ENCODE results near the gene ARHGAP8. TPM values are rescaled to one million over a fixed set of nuclear protein-coding genes. Genes with fewer than 3 reads are reported as not detected.

The ARHGAP8 gene
- total RNA-seq, 2 experiments from 2014 or later: 3.3 to 3.4 TPM

GRCh38 chr22:44759430-44760310 is 7.3 kb downstream of the ARHGAP8 start:
- intact Hi-C loops (cut with DNase I, micrococcal nuclease): no loop called here
- H3K27ac Mint-ChIP-seq: no peak overlapping the region
- DNase-seq: no peak
- ChIA-PET POLR2A (interaction anchor here (0.5 kb wide), 1 partner anchor 232 kb away, joined by 5 read pairs; no protein-coding TSS in a partner anchor), CTCF (interaction anchor here (0.7 kb wide), 1 partner anchor 28 kb away, joined by 3 read pairs; no protein-coding TSS in a partner anchor)
- H3K27me3 Mint-ChIP-seq: peaks cover 18% of the 10 kb centered on the region
- no peaks in the 10 kb centered on the region for H3K36me3 Mint-ChIP-seq (ENCODE audit: low read depth)
- no peak overlapping the region for H3K4me3 Mint-ChIP-seq
- no peaks in the 10 kb centered on the region for H3K4me1 Mint-ChIP-seq
- H3K9me3 Mint-ChIP-seq (ENCODE audit: low read depth): no peaks in the 10 kb centered on the region
- ATAC-seq: no peak

- CTCF ChIA-PET: no interaction called here
- POLR2A ChIA-PET: no interaction called here
- no peaks in the 10 kb centered on the region for H3K4me1 Mint-ChIP-seq
- H3K27me3 Mint-ChIP-seq: peaks cover 11% of the 10 kb centered on the region
- ATAC-seq (no peak), DNase-seq (no peak)
- no peak overlapping the region for H3K27ac Mint-ChIP-seq
- H3K4me3 Mint-ChIP-seq: no peak overlapping the region
- no peaks in the 10 kb centered on the region for H3K9me3 Mint-ChIP-seq (ENCODE audit: low read depth)
- no peaks in the 10 kb centered on the region for H3K36me3 Mint-ChIP-seq (ENCODE audit: low read depth)
- intact Hi-C loops (cut with DNase I, micrococcal nuclease): no loop called here
Measured at GRCh38 chr22:44760476-44760875, 8.1 kb downstream of the ARHGAP8 start.

- DNase-seq (no peak), ATAC-seq (no peak)
- Mint-ChIP-seq H3K4me3 (no peak overlapping the region), H3K27me3 (peaks cover 8% of the 10 kb centered on the region), H3K36me3 (ENCODE audit: low read depth) (no peaks in the 10 kb centered on the region), H3K9me3 (ENCODE audit: low read depth) (no peaks in the 10 kb centered on the region), H3K27ac (no peak overlapping the region), H3K4me1 (no peaks in the 10 kb centered on the region)
- ChIA-PET POLR2A (no interaction called here), CTCF (no interaction called here)
- intact Hi-C loops (cut with DNase I, micrococcal nuclease): no loop called here
Measured at GRCh38 chr22:44761025-44761424, 8.7 kb downstream of the ARHGAP8 start.

GRCh38 chr22:44764373-44764772 is 12.0 kb downstream of the ARHGAP8 start:
- no peak overlapping the region for H3K4me3 Mint-ChIP-seq
- peaks cover 3% of the 10 kb centered on the region for H3K27me3 Mint-ChIP-seq
- ATAC-seq (no peak), DNase-seq (no peak)
- no peaks in the 10 kb centered on the region for H3K36me3 Mint-ChIP-seq (ENCODE audit: low read depth)
- ChIA-PET CTCF (no interaction called here), POLR2A (no interaction called here)
- intact Hi-C loops (cut with DNase I, micrococcal nuclease): no loop called here
- H3K4me1 Mint-ChIP-seq: no peaks in the 10 kb centered on the region
- H3K27ac Mint-ChIP-seq: no peak overlapping the region
- H3K9me3 Mint-ChIP-seq (ENCODE audit: low read depth): no peaks in the 10 kb centered on the region

GRCh38 chr22:44764974-44765373 is 12.6 kb downstream of the ARHGAP8 start:
- POLR2A ChIA-PET: no interaction called here
- CTCF ChIA-PET: no interaction called here

GRCh38 chr22:44765571-44766285 is 13.4 kb downstream of the ARHGAP8 start:
- Mint-ChIP-seq H3K27ac (no peak overlapping the region), H3K9me3 (ENCODE audit: low read depth) (no peaks in the 10 kb centered on the region), H3K36me3 (ENCODE audit: low read depth) (no peaks in the 10 kb centered on the region), H3K4me3 (no peak overlapping the region), H3K27me3 (peaks cover 3% of the 10 kb centered on the region), H3K4me1 (no peaks in the 10 kb centered on the region)
- DNase-seq (no peak), ATAC-seq (no peak)
- POLR2A ChIA-PET: no interaction called here
- CTCF ChIA-PET: no interaction called here
- intact Hi-C loops (cut with DNase I, micrococcal nuclease): no loop called here

More at GRCh38 chr22:44764974-44765373, 12.6 kb downstream of the ARHGAP8 start:
- Mint-ChIP-seq H3K27ac (no peak overlapping the region), H3K4me3 (no peak overlapping the region), H3K4me1 (no peaks in the 10 kb centered on the region), H3K27me3 (peaks cover 3% of the 10 kb centered on the region), H3K36me3 (ENCODE audit: low read depth) (no peaks in the 10 kb centered on the region), H3K9me3 (ENCODE audit: low read depth) (no peaks in the 10 kb centered on the region)
- no peak for DNase-seq
- intact Hi-C loops (cut with DNase I, micrococcal nuclease): no loop called here
- ATAC-seq: no peak

GRCh38 chr22:44773082-44773481 is 20.7 kb downstream of the ARHGAP8 start:
- DNase-seq (no peak), ATAC-seq (no peak)
- Mint-ChIP-seq H3K4me3 (no peak overlapping the region), H3K27ac (no peak overlapping the region), H3K27me3 (peaks cover 2% of the 10 kb centered on the region), H3K9me3 (ENCODE audit: low read depth) (peaks cover 11% of the 10 kb centered on the region), H3K36me3 (ENCODE audit: low read depth) (peaks cover 4% of the 10 kb centered on the region), H3K4me1 (no peaks in the 10 kb centered on the region)
- ChIA-PET CTCF (no interaction called here), POLR2A (interaction anchor here (0.6 kb wide), 1 partner anchor 333 kb away, joined by 5 read pairs; no protein-coding TSS in a partner anchor)
- intact Hi-C loops (cut with DNase I, micrococcal nuclease): no loop called here

GRCh38 chr22:44775862-44776261 is 23.5 kb downstream of the ARHGAP8 start:
- POLR2A ChIA-PET: no interaction called here
- peaks cover 4% of the 10 kb centered on the region for H3K36me3 Mint-ChIP-seq (ENCODE audit: low read depth)
- no peak overlapping the region for H3K27ac Mint-ChIP-seq
- H3K27me3 Mint-ChIP-seq: peaks cover 2% of the 10 kb centered on the region
- no peak for DNase-seq
- H3K4me3 Mint-ChIP-seq: no peak overlapping the region
- CTCF ChIA-PET: interaction anchor here (0.6 kb wide), 1 partner anchor 729 kb away, joined by 3 read pairs; no protein-coding TSS in a partner anchor
- no peak for ATAC-seq
- H3K4me1 Mint-ChIP-seq: no peaks in the 10 kb centered on the region
- peaks cover 11% of the 10 kb centered on the region for H3K9me3 Mint-ChIP-seq (ENCODE audit: low read depth)
- intact Hi-C loops (cut with DNase I, micrococcal nuclease): no loop called here

GRCh38 chr22:44776605-44777363 is 24.4 kb downstream of the ARHGAP8 start:
- CTCF ChIA-PET: no interaction called here

GRCh38 chr22:44777364-44777755 is 25.0 kb downstream of the ARHGAP8 start:
- Mint-ChIP-seq H3K27me3 (no peaks in the 10 kb centered on the region), H3K27ac (no peak overlapping the region), H3K36me3 (ENCODE audit: low read depth) (peaks cover 4% of the 10 kb centered on the region), H3K4me3 (no peak overlapping the region), H3K4me1 (no peaks in the 10 kb centered on the region), H3K9me3 (ENCODE audit: low read depth) (peaks cover 10% of the 10 kb centered on the region)
- ChIA-PET CTCF (interaction anchor here (0.7 kb wide), 1 partner anchor 102 kb away, joined by 3 read pairs; no protein-coding TSS in a partner anchor), POLR2A (no interaction called here)
- ATAC-seq (no peak), DNase-seq (no peak)
- intact Hi-C loops (cut with DNase I, micrococcal nuclease): no loop called here

More at GRCh38 chr22:44776605-44777363, 24.4 kb downstream of the ARHGAP8 start:
- DNase-seq (no peak), ATAC-seq (no peak)
- POLR2A ChIA-PET: no interaction called here
- intact Hi-C loops (cut with DNase I, micrococcal nuclease): no loop called here
- Mint-ChIP-seq H3K27ac (no peak overlapping the region), H3K4me1 (no peaks in the 10 kb centered on the region), H3K9me3 (ENCODE audit: low read depth) (peaks cover 10% of the 10 kb centered on the region), H3K36me3 (ENCODE audit: low read depth) (peaks cover 4% of the 10 kb centered on the region), H3K4me3 (no peak overlapping the region), H3K27me3 (peaks cover under 1% of the 10 kb centered on the region)

- Mint-ChIP-seq H3K27ac (no peak overlapping the region), H3K36me3 (ENCODE audit: low read depth) (no peaks in the 10 kb centered on the region), H3K9me3 (ENCODE audit: low read depth) (no peaks in the 10 kb centered on the region), H3K27me3 (peaks cover 2% of the 10 kb centered on the region), H3K4me1 (no peaks in the 10 kb centered on the region), H3K4me3 (no peak overlapping the region)
- ChIA-PET CTCF (no interaction called here), POLR2A (no interaction called here)
- ATAC-seq (no peak), DNase-seq (no peak)
- intact Hi-C loops (cut with DNase I, micrococcal nuclease): no loop called here
Measured at GRCh38 chr22:44780876-44781449, 28.6 kb downstream of the ARHGAP8 start.
